Measurements from ENCODE around the gene ACTR1B.

Gene ACTR1B

DNA sequence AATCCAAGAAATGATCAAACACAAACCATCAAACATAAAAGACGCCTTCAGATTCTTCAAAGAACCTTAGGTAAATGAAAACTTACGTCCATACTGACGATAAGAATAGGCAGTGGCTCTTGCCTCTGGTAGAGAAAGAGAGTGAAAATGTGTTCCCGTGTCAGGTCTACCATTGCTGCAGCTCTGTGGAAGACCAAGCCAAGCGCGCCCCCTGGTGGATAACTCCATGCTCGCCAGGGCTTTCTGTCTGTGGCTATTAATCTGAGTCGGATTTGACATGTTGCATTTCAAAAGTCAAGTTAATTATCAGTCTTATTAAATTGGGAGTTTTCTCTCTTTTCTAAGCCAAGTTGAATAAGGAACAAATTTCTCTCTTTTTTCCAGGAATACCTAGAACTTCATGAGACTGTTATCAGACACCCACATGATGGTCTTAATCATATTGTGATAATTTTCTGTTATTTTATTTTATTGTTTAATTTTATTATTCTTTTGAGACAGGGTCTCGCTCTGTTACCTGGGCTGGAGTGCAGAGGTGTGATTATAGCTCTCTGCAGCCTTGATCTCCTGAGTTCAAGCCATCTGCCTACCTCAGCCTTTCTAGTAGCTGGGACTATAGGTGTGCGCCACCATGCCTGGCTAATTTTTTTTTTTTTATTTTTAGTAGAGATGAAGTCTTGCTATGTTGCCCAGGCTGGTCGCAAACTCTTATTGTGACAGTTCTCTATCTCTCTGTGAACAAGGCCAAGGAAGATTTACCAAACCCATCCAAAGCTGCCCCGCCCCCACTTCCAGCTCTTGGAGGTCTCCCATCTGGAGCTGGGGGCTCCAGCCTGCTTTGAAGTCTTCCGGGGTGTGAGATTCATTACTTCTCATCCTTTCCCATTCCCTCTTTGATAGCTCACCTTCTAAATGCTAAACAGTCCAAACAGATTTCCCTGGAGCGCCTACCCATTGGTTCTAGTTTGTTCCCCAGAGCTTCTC is 33.7 kb upstream of the ACTR1B start:
- Histone ChIP-seq H3K4me2 (ENCODE audit: insufficient read depth, low read length) (peak overlapping the region; percentile 58), H3K4me3 (ENCODE audit: low read depth in 1 of 2, low read length in 2 of 2) (peak overlapping the region in 1 of 2 experiments; percentile 26; a peak in 2 of 4 replicates), H3K79me2 (ENCODE audit: insufficient read depth, low read length) (no peaks in the 10 kb centered on the region), H3K27ac (ENCODE audit: low read length) (peak overlapping the region; percentile 17; the same call in 1 of the 2 replicates), H3K36me3 (ENCODE audit: insufficient read depth, low read length) (no peaks in the 10 kb centered on the region), H3K9ac (ENCODE audit: low read depth, low read length) (peak overlapping the region; percentile 36), H4K20me1 (ENCODE audit: insufficient read depth, low read length) (no peaks in the 10 kb centered on the region), H2AFZ (ENCODE audit: low read depth, low read length) (peak overlapping the region; percentile 53), H3K27me3 (ENCODE audit: insufficient read depth, low read length, poor library complexity) (no peaks in the 10 kb centered on the region), H3K9me3 (ENCODE audit: insufficient read depth, low read length, severe bottlenecking) (no peaks in the 10 kb centered on the region), H3K4me1 (ENCODE audit: insufficient read depth, low read length) (peaks cover 12% of the 10 kb centered on the region)
- ATAC-seq (ENCODE audit: insufficient read depth, low read depth) (peak; percentile 91), DNase-seq (peak; percentile 90)
- peak; percentile 99 for TF ChIP-seq CTCF (IDR thresholded peaks at IDR 0.05; ENCODE audit: borderline replicate concordance, extremely low read depth, low read length, poor library complexity, severe bottlenecking)
- no peak for TF ChIP-seq EZH2 (IDR thresholded peaks at IDR 0.05; ENCODE audit: borderline replicate concordance, low read depth, low read length, severe bottlenecking)

GRCh38 chr2:97695744-97696143 is 31.9 kb upstream of the ACTR1B start:
- Histone ChIP-seq H3K79me2 (ENCODE audit: insufficient read depth, low read length) (no peaks in the 10 kb centered on the region), H3K9me3 (ENCODE audit: insufficient read depth, low read length, severe bottlenecking) (no peaks in the 10 kb centered on the region), H3K9ac (ENCODE audit: low read depth, low read length) (no peak overlapping the region), H3K4me3 (ENCODE audit: low read depth in 1 of 2, low read length in 2 of 2) (no peak overlapping the region), H3K27ac (ENCODE audit: low read length) (no peak overlapping the region), H4K20me1 (ENCODE audit: insufficient read depth, low read length) (no peaks in the 10 kb centered on the region), H3K36me3 (ENCODE audit: insufficient read depth, low read length) (no peaks in the 10 kb centered on the region), H3K4me1 (ENCODE audit: insufficient read depth, low read length) (peaks cover 12% of the 10 kb centered on the region), H3K27me3 (ENCODE audit: insufficient read depth, low read length, poor library complexity) (no peaks in the 10 kb centered on the region), H2AFZ (ENCODE audit: low read depth, low read length) (peak overlapping the region; percentile 40; the same call in 1 of the 2 replicates), H3K4me2 (ENCODE audit: insufficient read depth, low read length) (no peak overlapping the region)
- ATAC-seq (ENCODE audit: insufficient read depth, low read depth) (no peak), DNase-seq (no peak)
- TF ChIP-seq CTCF (IDR thresholded peaks at IDR 0.05; ENCODE audit: borderline replicate concordance, extremely low read depth, low read length, poor library complexity, severe bottlenecking) (no peak), EZH2 (IDR thresholded peaks at IDR 0.05; ENCODE audit: borderline replicate concordance, low read depth, low read length, severe bottlenecking) (no peak)

DNA sequence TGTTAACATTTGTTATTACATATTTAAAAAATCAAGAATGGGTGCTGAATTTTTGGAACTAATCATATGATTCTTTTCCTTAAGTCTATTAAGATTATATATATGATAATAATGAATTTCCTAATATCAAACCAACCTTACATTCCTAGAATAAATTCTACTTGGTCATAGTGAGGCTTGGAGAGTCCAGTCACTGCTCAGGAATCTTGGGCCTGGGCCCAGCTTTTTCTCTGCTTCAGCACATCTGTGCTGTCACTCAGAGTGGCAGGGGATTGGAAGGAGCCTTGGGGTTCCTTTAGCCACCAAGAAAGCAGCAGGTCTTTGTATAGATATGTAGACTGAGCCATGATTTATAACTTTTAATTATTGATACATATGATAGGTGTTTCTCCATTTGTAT is 29.6 kb upstream of the ACTR1B start:
- no peak overlapping the region for H3K4me3 ChIP-seq (ENCODE audit: low read depth in 1 of 2, low read length in 2 of 2)
- no peak overlapping the region for H3K27ac ChIP-seq (ENCODE audit: low read length)
- DNase-seq (no peak), ATAC-seq (ENCODE audit: insufficient read depth, low read depth) (no peak)
- H3K27me3 ChIP-seq (ENCODE audit: insufficient read depth, low read length, poor library complexity), result no peaks in the 10 kb centered on the region
- H4K20me1 ChIP-seq (ENCODE audit: insufficient read depth, low read length), result no peaks in the 10 kb centered on the region
- H2AFZ ChIP-seq (ENCODE audit: low read depth, low read length), result no peak overlapping the region
- peaks cover 6% of the 10 kb centered on the region for H3K4me1 ChIP-seq (ENCODE audit: insufficient read depth, low read length)
- H3K79me2 ChIP-seq (ENCODE audit: insufficient read depth, low read length), result no peaks in the 10 kb centered on the region
- H3K36me3 ChIP-seq (ENCODE audit: insufficient read depth, low read length), result no peaks in the 10 kb centered on the region
- H3K4me2 ChIP-seq (ENCODE audit: insufficient read depth, low read length), result no peak overlapping the region
- TF ChIP-seq CTCF (IDR thresholded peaks at IDR 0.05; ENCODE audit: borderline replicate concordance, extremely low read depth, low read length, poor library complexity, severe bottlenecking) (no peak), EZH2 (IDR thresholded peaks at IDR 0.05; ENCODE audit: borderline replicate concordance, low read depth, low read length, severe bottlenecking) (no peak)
- H3K9me3 ChIP-seq (ENCODE audit: insufficient read depth, low read length, severe bottlenecking), result no peaks in the 10 kb centered on the region
- no peak overlapping the region for H3K9ac ChIP-seq (ENCODE audit: low read depth, low read length)

All from DND-41 (cell line).